B cell (primary cell): ENCODE data around the gene CKM. TPM values are rescaled to one million over a fixed set of nuclear protein-coding genes. Genes with fewer than 3 reads are reported as not detected.

Source experiments
- ATAC-seq: fragments of 200-7000 bp; cut with Tn5 transposase; one replicate; pipeline ENCODE4 v1.10.0; 2021; ENCODE audit warnings: low read depth, mild to moderate bottlenecking, moderate number of reproducible peaks, moderate library complexity
- CTCF ChIA-PET: fragments of 350-600 bp; sonication (Branson Sonifier 250); formaldehyde crosslinking; loops from one replicate; lab custom pipeline; 2021; ENCODE audit warnings: antibody characterized with exemption, inconsistent platforms; lab: Charles Lee
- POLR2A ChIA-PET: fragments of 350-600 bp; sonication (Branson Sonifier 250); formaldehyde crosslinking; loops from one replicate; lab custom pipeline; 2021; ENCODE audit warnings: antibody characterized with exemption; lab: Charles Lee
- DNase-seq: peaks from one replicate; pipeline ENCODE4 v3.0.0; 2013
- H2AFZ ChIP-seq: 2 replicates; pipeline ENCODE4 v1.6.1; 2012; ENCODE audit warnings: mild to moderate bottlenecking, low read depth, low read length; ENCODE audit not compliant: insufficient read depth, poor library complexity, severe bottlenecking
- H3K27ac ChIP-seq, 2 donors: 1 replicate in 1 of 2; 2 replicates in 1 of 2; pipeline ENCODE4 v1.5.1; 2012 to 2013; ENCODE audit warnings: low read length in 2 of 2, mild to moderate bottlenecking in 2 of 2, moderate library complexity in 1 of 2
- H3K27me3 ChIP-seq, 4 experiments: fragments of 200-600 bp in 1 of 4; sonication (generic) in 1 of 4; replicated peaks in 1 of 4; 1 replicate in 2 of 4; 2 replicates in 2 of 4; pipeline versions ENCODE4 v1.6.1 to v1.7.0; 2013 to 2016; ENCODE audit warnings: low read length in 3 of 4, mild to moderate bottlenecking in 2 of 4, mixed read lengths in 1 of 4, moderate library complexity in 1 of 4; ENCODE audit not compliant: insufficient read depth in 4 of 4, control insufficient read depth in 3 of 4; ENCODE audit errors: control extremely low read depth in 1 of 4
- H3K36me3 ChIP-seq, 2 experiments: replicated peaks in 1 of 2; 1 replicate in 1 of 2; 2 replicates in 1 of 2; pipeline versions ENCODE4 v1.6.1 to v1.7.1; 2013; ENCODE audit warnings: low read length in 1 of 2; ENCODE audit not compliant: insufficient read depth in 2 of 2, control insufficient read depth in 1 of 2; ENCODE audit errors: control extremely low read depth in 1 of 2, extremely low read depth in 1 of 2
- H3K4me1 ChIP-seq, 2 donors: fragments of 200-600 bp in 1 of 2; sonication (generic) in 1 of 2; 1 replicate in 1 of 2; 2 replicates in 1 of 2; pipeline versions ENCODE4 v1.5.1 to v1.6.1; 2013 to 2017; ENCODE audit warnings: low read length in 2 of 2; ENCODE audit not compliant: control insufficient read depth in 2 of 2, insufficient read depth in 2 of 2
- H3K4me2 ChIP-seq: replicated peaks from 2 replicates; pipeline ENCODE3; 2012; ENCODE audit warnings: mild to moderate bottlenecking, low read depth, low read length; ENCODE audit not compliant: poor library complexity, severe bottlenecking
- H3K4me3 ChIP-seq, 5 experiments: fragments of 200-600 bp in 1 of 5; sonication (generic) in 1 of 5; 1 replicate in 3 of 5; 2 replicates in 2 of 5; pipeline versions ENCODE4 v1.5.1 to v1.7.0; 2011 to 2016; ENCODE audit warnings: low read length in 4 of 5, mild to moderate bottlenecking in 4 of 5, low read depth in 2 of 5, control low read depth in 1 of 5, moderate library complexity in 1 of 5; ENCODE audit not compliant: insufficient read depth in 1 of 5; ENCODE audit errors: control extremely low read depth in 1 of 5, extremely low read depth in 1 of 5
- H3K79me2 ChIP-seq: fragments of 200-600 bp; sonication (generic); one replicate; pipeline ENCODE4 v1.6.0; 2016; ENCODE audit warnings: low read length; ENCODE audit not compliant: control insufficient read depth, insufficient read depth
- H3K9ac ChIP-seq: fragments of 200-600 bp; sonication (generic); 2 replicates; pipeline ENCODE4 v1.6.1; 2017; ENCODE audit warnings: mild to moderate bottlenecking, low read length, moderate library complexity
- H3K9me3 ChIP-seq, 3 donors: one replicate each; pipeline versions ENCODE4 v1.6.1 to v1.7.1; 2013; ENCODE audit warnings: low read length in 2 of 3; ENCODE audit not compliant: control insufficient read depth in 2 of 3, insufficient read depth in 1 of 3; ENCODE audit errors: control extremely low read depth in 1 of 3
- H4K20me1 ChIP-seq: 2 replicates; pipeline ENCODE4 v1.6.0; 2012; ENCODE audit warnings: mild to moderate bottlenecking, low read length; ENCODE audit not compliant: insufficient read depth, control insufficient read depth, poor library complexity, severe bottlenecking
- H3K27ac Mint-ChIP-seq: one replicate; pipeline ENCODE4 v1.8.0; 2021; ENCODE audit warnings: mixed read lengths
- H3K27me3 Mint-ChIP-seq: one replicate; pipeline ENCODE4 v1.8.0; 2021; ENCODE audit warnings: mixed read lengths
- H3K4me1 Mint-ChIP-seq: one replicate; pipeline ENCODE4 v1.8.0; 2021; ENCODE audit warnings: mixed read lengths
- H3K4me3 Mint-ChIP-seq: one replicate; pipeline ENCODE4 v1.8.0; 2021; ENCODE audit warnings: mixed read lengths
- H3K9me3 Mint-ChIP-seq: one replicate; pipeline ENCODE4 v1.8.0; 2022; ENCODE audit warnings: mixed read lengths; ENCODE audit not compliant: insufficient read depth
- CTCF ChIP-seq: fragments of 200-600 bp; IDR thresholded peaks from one replicate; pipeline ENCODE4 v1.8.0; 2022; ENCODE audit warnings: antibody characterized with exemption, mild to moderate bottlenecking
- EZH2 ChIP-seq: IDR thresholded peaks from 2 replicates; pipeline ENCODE4 v1.6.1; 2012; ENCODE audit warnings: borderline replicate concordance, low read depth, mild to moderate bottlenecking, moderate library complexity, low read length; ENCODE audit not compliant: insufficient read depth, poor library complexity, severe bottlenecking
- WGBS: methylation state at CpG from one replicate; pipeline ENCODE4 v1.1.5; 2013; ENCODE audit warnings: missing lambda C conversion rate; ENCODE audit not compliant: insufficient coverage; 5-methylcytosine and 5-hydroxymethylcytosine counted together
- intact Hi-C: fragments of 100-400 bp; cut with micrococcal nuclease; formaldehyde crosslinking; loops from one replicate; pipeline ENCODE4 v1.10.0; 2022
- polyA plus RNA-seq: library from polyadenylated mRNA; depleted of rRNA; stranded (reverse); fragments of >200 nt; gene quantifications from 2 replicates; pipeline ENCODE4 v1.2.3, GENCODE V29; 2012
- total RNA-seq, 2 donors: library from RNA; stranded (reverse); fragments of 120-200 nt in 1 of 2; gene quantifications; 1 replicate in 1 of 2; 2 replicates in 1 of 2; pipeline versions ENCODE4 v1.2.3 to v1.2.4, GENCODE V29; 2013 to 2022

The CKM gene
- total and polyA plus RNA-seq, 2 donors (not counting 1 experiment from before 2014, with no cell fraction given), result not detected

GRCh38 chr19:45345506-45345860 is 22.8 kb upstream of the CKM start:
- ATAC-seq (no peak), DNase-seq (no peak)
- Histone ChIP-seq H3K36me3 (no peaks in the 10 kb centered on the region), H3K79me2 (no peaks in the 10 kb centered on the region), H2AFZ (no peak overlapping the region), H4K20me1 (no peaks in the 10 kb centered on the region), H3K9me3 (peaks cover 0 to 3% (median 0%) of the 10 kb centered on the region in 3 donors), H3K27me3 (peaks cover 0 to 34% (median 4%) of the 10 kb centered on the region in 4 experiments), H3K9ac (no peak overlapping the region), H3K4me1 (peaks cover 3 to 8% of the 10 kb centered on the region in 2 donors), H3K27ac (no peak overlapping the region), H3K4me2 (no peak overlapping the region), H3K4me3 (no peak overlapping the region)
- intact Hi-C loops, result no loop called here
- ChIA-PET CTCF (interaction anchor here (1.3 kb wide), 1 partner anchor 49 kb away, joined by 3 read pairs; no protein-coding TSS in a partner anchor), POLR2A (no interaction called here)
- no peak for TF ChIP-seq EZH2
- no peak for TF ChIP-seq CTCF
- no peak overlapping the region for H3K4me3 Mint-ChIP-seq
- H3K27ac Mint-ChIP-seq, result no peak overlapping the region
- no peaks in the 10 kb centered on the region for H3K4me1 Mint-ChIP-seq
- no peaks in the 10 kb centered on the region for H3K9me3 Mint-ChIP-seq
- 96% methylated on average over 15 of the region's 15 CpGs for whole genome bisulfite sequencing
- H3K27me3 Mint-ChIP-seq, result peaks cover 18% of the 10 kb centered on the region

GRCh38 chr19:45344621-45345505 is 22.2 kb upstream of the CKM start:
- Histone ChIP-seq H3K9me3 (peaks cover 0 to 6% (median 0%) of the 10 kb centered on the region in 3 donors), H3K4me1 (peaks cover 7 to 12% of the 10 kb centered on the region in 2 donors), H4K20me1 (no peaks in the 10 kb centered on the region), H3K4me2 (no peak overlapping the region), H2AFZ (no peak overlapping the region), H3K36me3 (no peaks in the 10 kb centered on the region), H3K27me3 (peaks cover 0 to 39% (median 6%) of the 10 kb centered on the region in 4 experiments), H3K27ac (no peak overlapping the region), H3K79me2 (no peaks in the 10 kb centered on the region), H3K4me3 (no peak overlapping the region), H3K9ac (no peak overlapping the region)
- H3K4me1 Mint-ChIP-seq, result peaks cover 4% of the 10 kb centered on the region
- H3K27me3 Mint-ChIP-seq, result peaks cover 23% of the 10 kb centered on the region
- H3K4me3 Mint-ChIP-seq, result no peak overlapping the region
- H3K9me3 Mint-ChIP-seq, result no peaks in the 10 kb centered on the region
- WGBS, result 72% methylated on average over 13 of the region's 15 CpGs
- intact Hi-C loops, result no loop called here
- ATAC-seq, result no peak
- no peak for DNase-seq
- TF ChIP-seq EZH2, result no peak
- TF ChIP-seq CTCF, result no peak
- ChIA-PET CTCF (interaction anchor here (1.3 kb wide), 1 partner anchor 50 kb away, joined by 3 read pairs; no protein-coding TSS in a partner anchor), POLR2A (no interaction called here)
- no peak overlapping the region for H3K27ac Mint-ChIP-seq
